OCI-LY3 (cell line): ENCODE measurements around the gene GUCD1.
"Not testable (repeated sequence)": the region's sequence is repeated elsewhere in the genome, so short reads cannot be mapped to it uniquely, and the experiment has no call there.

Source experiments
- H2AFZ ChIP-seq: fragments of 200-600, 300-600 bp; shearing (Covaris generic); 2 replicates; pipeline ENCODE4 v1.6.0; 2014; ENCODE audit warnings: antibody characterized with exemption, low read depth, low read length
- H3K27ac ChIP-seq: fragments of 200-600, 300-600 bp; sonication (generic); 2 replicates; pipeline ENCODE4 v1.5.1; 2014; ENCODE audit warnings: mild to moderate bottlenecking, low read length, moderate library complexity, mixed read lengths
- H3K27me3 ChIP-seq: fragments of 200-600, 300-600 bp; sonication (generic); 2 replicates; pipeline ENCODE4 v1.6.1; 2014; ENCODE audit warnings: low read depth, low read length, mixed read lengths
- H3K36me3 ChIP-seq: fragments of 200-600, 300-600 bp; sonication (generic); replicated peaks from 2 replicates; pipeline ENCODE3; 2014; ENCODE audit warnings: low read depth, low read length, mixed read lengths
- H3K4me1 ChIP-seq: fragments of 300-600, 200-600 bp; sonication (generic); 2 replicates; pipeline ENCODE4 v1.6.1; 2014; ENCODE audit warnings: low read length, mixed read lengths
- H3K4me2 ChIP-seq: fragments of 200-600, 300-600 bp; sonication (generic); 2 replicates; pipeline ENCODE4 v1.6.1; 2014; ENCODE audit warnings: low read length, mixed read lengths
- H3K4me3 ChIP-seq: fragments of 300-600, 200-600 bp; sonication (generic); 2 replicates; pipeline ENCODE4 v1.5.1; 2014; ENCODE audit warnings: antibody characterized with exemption, mild to moderate bottlenecking, low read length, moderate library complexity
- H3K79me2 ChIP-seq: fragments of 300-600, 200-600 bp; shearing (Covaris generic); 2 replicates; pipeline ENCODE4 v1.6.1; 2014; ENCODE audit warnings: mild to moderate bottlenecking, low read length, mixed read lengths
- H3K9ac ChIP-seq: fragments of 300-600, 200-600 bp; shearing (Covaris generic); 2 replicates; pipeline ENCODE4 v1.6.0; 2014; ENCODE audit warnings: mild to moderate bottlenecking, low read length, moderate library complexity
- H3K9me3 ChIP-seq: fragments of 200-600, 300-600 bp; shearing (Covaris generic); 2 replicates; pipeline ENCODE4 v1.6.1; 2014; ENCODE audit warnings: low read length, mixed read lengths; ENCODE audit not compliant: insufficient read depth
- H4K20me1 ChIP-seq: fragments of 200-600, 300-600 bp; sonication (generic); 2 replicates; pipeline ENCODE4 v1.6.1; 2016; ENCODE audit warnings: low read length, mixed read lengths; ENCODE audit not compliant: insufficient read depth
- EZH2phosphoT487 ChIP-seq: fragments of 200-600 bp; shearing (Covaris generic); IDR thresholded peaks from 2 replicates; pipeline ENCODE4 v1.6.1; 2018; ENCODE audit warnings: antibody characterized with exemption, mixed run types, low read depth
- TF ChIP-seq, protein P1 (sequence below): fragments of 200-600, 300-600 bp; sonication (generic); IDR thresholded peaks from 2 replicates; pipeline ENCODE4 v1.5.1; 2014; ENCODE audit warnings: antibody characterized with exemption, low read length, low read depth

The GUCD1 gene

DNA sequence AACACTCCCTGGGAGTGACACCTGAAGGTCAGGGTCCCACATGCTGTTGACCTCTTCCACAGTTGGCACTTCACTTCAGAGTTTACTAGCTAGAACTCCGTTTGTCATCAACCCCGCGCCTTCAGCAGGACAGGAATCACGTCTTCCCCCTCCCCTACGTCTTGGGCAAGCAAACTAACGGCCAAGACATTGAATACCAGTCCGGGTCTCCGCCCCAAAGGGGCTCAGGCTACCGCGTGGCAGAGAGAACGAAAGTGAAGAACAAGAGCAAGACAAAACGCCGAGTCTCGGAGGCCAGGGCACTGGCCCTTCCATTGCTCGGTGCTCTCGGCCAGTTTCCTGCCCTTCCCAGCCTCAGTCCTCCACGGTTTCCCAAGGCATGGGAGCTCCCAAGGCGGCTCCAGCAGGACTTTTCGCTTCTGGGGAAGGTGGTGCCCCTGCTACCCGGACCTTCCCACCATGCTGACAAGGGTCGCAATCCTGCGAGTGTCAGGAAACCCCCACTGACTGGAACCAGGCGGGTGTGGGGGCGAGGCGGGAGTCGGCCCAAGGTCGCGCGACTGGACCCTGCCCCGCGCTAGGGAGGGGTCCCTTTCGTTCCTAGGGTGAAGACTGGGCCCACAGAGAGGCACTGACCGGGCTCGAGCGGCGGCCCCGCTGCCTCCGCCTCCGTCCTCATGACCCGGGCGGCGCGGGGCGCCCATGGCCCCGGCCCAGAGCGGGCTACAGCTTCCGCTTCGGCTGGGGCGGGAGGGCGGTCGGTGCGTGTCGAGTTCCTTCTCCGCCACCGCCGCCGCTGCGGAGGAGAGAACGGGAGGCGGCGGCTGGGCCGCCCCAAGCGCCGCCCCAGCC lies at the start of gene GUCD1:
GUCD1 (minus strand) TSS at position 826 of the 852 bp plus-strand sequence; CDS start at position 679, 147 bp downstream.
- no peaks in the 10 kb centered on the region for H3K27me3 ChIP-seq
- no peak for TF ChIP-seq EZH2phosphoT487
- TF ChIP-seq, protein P1, sequence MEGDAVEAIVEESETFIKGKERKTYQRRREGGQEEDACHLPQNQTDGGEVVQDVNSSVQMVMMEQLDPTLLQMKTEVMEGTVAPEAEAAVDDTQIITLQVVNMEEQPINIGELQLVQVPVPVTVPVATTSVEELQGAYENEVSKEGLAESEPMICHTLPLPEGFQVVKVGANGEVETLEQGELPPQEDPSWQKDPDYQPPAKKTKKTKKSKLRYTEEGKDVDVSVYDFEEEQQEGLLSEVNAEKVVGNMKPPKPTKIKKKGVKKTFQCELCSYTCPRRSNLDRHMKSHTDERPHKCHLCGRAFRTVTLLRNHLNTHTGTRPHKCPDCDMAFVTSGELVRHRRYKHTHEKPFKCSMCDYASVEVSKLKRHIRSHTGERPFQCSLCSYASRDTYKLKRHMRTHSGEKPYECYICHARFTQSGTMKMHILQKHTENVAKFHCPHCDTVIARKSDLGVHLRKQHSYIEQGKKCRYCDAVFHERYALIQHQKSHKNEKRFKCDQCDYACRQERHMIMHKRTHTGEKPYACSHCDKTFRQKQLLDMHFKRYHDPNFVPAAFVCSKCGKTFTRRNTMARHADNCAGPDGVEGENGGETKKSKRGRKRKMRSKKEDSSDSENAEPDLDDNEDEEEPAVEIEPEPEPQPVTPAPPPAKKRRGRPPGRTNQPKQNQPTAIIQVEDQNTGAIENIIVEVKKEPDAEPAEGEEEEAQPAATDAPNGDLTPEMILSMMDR, result no peak
- peaks cover 27% of the 10 kb centered on the region for H4K20me1 ChIP-seq
- H3K4me3 ChIP-seq, result peak within 1 kb of the TSS; percentile 94
- no peaks in the 10 kb centered on the region for H3K9me3 ChIP-seq
- H3K27ac ChIP-seq, result peak within 1 kb of the TSS; percentile 86
- H3K9ac ChIP-seq, result peak within 1 kb of the TSS; percentile 98
- peak within 1 kb of the TSS; percentile 82 for H2AFZ ChIP-seq
- H3K79me2 ChIP-seq, result peaks cover 89% of the 10 kb centered on the region
- H3K36me3 ChIP-seq, result peaks cover 28% of the 10 kb centered on the region
- peak within 1 kb of the TSS; percentile 98 for H3K4me2 ChIP-seq
- peaks cover 24% of the 10 kb centered on the region for H3K4me1 ChIP-seq

DNA sequence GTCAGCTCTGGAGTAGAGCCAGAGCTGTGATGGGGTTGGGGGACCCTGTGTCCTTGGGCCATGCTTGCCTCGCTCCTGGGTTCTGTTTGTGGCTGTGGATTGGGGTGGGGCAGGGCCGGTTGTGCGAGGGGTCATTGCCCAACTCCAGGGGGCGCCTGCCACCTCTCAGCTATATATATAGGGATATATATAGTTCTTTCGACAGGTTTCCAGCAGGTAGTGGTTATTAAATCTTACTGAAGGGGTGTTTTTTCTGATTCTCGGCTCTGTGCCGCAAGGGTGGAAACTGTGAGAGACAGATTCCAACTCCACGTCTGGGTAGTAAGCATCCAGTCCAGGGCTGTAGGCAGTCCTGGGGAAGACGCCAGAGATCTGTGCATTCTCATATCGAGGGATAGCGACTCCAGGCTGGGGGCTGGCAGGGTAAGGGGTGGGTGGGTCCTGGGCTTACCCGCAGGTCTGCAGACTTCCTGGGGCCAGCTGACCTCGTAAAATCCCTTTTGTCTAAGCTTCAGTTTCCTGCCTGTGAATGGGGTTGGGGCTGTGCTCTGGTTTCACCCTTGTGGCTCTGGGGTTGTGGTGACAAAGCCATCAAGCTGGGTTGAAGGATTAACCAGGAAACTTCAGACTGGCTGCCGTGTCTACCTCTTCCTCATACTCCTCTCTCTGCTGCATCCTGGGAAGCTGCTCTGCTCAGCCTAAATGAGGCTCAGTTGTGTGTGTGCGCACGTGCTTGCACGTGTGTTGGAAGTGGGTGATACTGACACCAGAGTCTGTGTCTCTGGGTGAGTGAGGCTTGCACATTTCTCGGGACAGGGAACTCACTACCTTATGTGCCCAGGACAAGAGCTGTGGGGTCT lies 49.1 kb upstream of the GUCD1 start:
- Histone ChIP-seq H3K79me2 (peaks cover 18% of the 10 kb centered on the region), H3K27ac (peak overlapping the region; percentile 45), H2AFZ (peak overlapping the region; percentile 91), H3K9ac (peak overlapping the region; percentile 39; the same call in 1 of the 2 replicates), H3K4me3 (peak overlapping the region; percentile 81), H3K4me1 (peaks cover 12% of the 10 kb centered on the region), H3K4me2 (peak overlapping the region; percentile 95)
- H4K20me1 ChIP-seq, H3K27me3 ChIP-seq, H3K9me3 ChIP-seq, H3K36me3 ChIP-seq: not testable (repeated sequence)
- TF ChIP-seq, protein P1, result peak; percentile 44

DNA sequence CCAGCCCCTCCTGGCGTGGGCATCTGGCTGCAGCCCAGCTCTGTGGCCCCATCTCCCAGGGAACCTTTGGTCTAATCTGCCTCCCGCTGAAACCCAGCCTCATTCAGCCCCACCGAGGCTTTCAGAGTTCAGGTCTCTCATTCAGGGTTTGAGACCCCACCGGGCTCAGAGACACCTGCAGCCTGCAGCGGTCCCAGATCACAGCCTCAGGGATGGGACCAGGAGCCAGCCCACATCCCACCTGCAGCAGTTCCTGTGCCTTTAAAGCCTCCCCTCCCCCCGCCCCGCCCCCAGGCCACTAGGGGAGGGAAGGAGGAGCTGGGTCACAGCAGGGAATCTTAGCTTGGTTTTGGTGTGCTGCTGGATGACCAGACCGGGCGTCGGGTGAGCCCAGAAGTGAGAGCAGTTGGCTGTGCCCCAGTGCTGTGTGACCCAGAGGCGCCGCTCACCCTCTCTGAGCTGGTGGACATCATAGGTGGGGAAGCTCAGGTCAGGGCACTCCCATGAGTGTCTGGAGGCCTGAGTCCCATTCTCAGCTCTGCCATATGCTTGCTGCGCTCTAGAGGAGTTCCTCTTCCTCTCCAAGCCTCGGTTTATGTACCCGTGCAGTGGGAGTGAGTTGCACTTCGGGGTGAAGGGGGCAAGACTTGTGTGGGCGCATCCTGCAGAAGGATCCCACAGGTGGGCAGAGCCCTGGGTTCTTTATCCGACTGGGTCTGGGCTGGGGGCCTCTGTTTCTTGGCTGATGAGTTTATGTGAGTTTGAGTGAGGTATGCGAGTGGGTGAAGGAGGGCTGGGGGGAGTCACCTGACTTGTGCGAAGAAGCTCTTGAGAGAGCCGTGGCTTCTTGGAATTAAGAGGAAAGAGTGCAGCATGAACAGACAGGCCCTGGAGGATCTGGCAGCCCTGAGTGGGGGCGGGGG lies 48.2 kb upstream of the GUCD1 start, which contains the start of gene GGT1:
GGT1 (plus strand) TSS at position 347 of the 923 bp plus-strand sequence. CDS start 7,889 bp downstream, outside the sequence.
- peaks cover 10% of the 10 kb centered on the region for H3K79me2 ChIP-seq
- peak within 1 kb of the TSS; percentile 95 for H3K4me2 ChIP-seq
- peak within 1 kb of the TSS; percentile 91 for H2AFZ ChIP-seq
- not testable (repeated sequence) for H4K20me1 ChIP-seq, H3K27me3 ChIP-seq, H3K9me3 ChIP-seq, H3K36me3 ChIP-seq, H3K4me1 ChIP-seq
- peak within 1 kb of the TSS; percentile 45; the same call in 1 of the 2 replicates for H3K27ac ChIP-seq
- peak within 1 kb of the TSS; percentile 81 for H3K4me3 ChIP-seq
- H3K9ac ChIP-seq, result peak within 1 kb of the TSS; percentile 39; the same call in 1 of the 2 replicates

DNA sequence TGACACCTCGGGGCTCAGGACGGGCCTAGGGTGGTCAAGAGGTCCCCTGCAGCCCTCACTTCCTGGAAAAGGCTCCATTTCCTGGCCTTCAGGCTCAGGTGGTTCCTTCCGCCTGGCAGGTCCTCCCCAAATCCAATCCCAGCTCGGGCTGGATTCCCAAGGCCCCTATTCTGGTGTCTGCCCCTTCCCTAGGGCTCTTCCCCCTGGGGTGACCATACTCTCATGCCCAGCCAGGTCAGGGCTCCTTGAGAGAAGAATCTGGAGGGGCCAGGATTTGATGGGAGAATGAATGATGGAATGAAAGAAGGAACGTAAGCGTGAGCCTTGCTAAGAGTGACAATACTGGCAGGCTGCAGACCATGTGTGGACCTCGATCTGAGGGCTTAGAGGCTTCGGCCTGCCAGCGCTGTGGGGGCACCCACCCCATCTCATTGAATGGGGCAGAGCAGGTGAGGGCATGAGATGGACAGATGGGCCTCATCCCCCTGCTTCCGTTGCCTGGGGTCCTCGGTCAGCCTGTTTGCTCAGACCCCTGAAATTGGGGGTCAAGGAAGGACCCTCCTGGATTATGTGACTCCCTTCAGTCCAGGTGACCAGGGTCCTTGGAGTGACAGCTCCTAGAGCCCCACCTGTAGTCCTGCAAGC lies 47.3 kb upstream of the GUCD1 start:
- H3K27ac ChIP-seq, result not testable (repeated sequence)

More for the DNA sequence above, 47.3 kb upstream of the GUCD1 start:
- H3K4me2 ChIP-seq, H3K79me2 ChIP-seq, H3K36me3 ChIP-seq, H3K9ac ChIP-seq, H3K9me3 ChIP-seq, H4K20me1 ChIP-seq, H3K4me3 ChIP-seq, H2AFZ ChIP-seq, H3K4me1 ChIP-seq, H3K27me3 ChIP-seq: not testable (repeated sequence)
